OCI-LY7 (cell line): ENCODE measurements around the gene CCNI. TPM values are rescaled to one million over a fixed set of nuclear protein-coding genes. Genes with fewer than 3 reads are reported as not detected.

ENCODE experiments used
- BruUV-seq: library from RNA; stranded (reverse); fragments of 400-500 nt; replicated peaks from 2 replicates; lab custom pipeline; 2021; lab: Mats Ljungman, UMichigan
- CTCF ChIA-PET: fragments of 300-600 bp; sonication (Branson Sonifier 250); formaldehyde crosslinking; loops from one replicate; lab custom pipeline; 2022; ENCODE audit warnings: antibody characterized with exemption; ENCODE audit not compliant: unreplicated experiment; lab: Charles Lee
- POLR2A ChIA-PET: fragments of 300-600 bp; sonication (Branson Sonifier 250); formaldehyde crosslinking; loops from one replicate; lab custom pipeline; 2022; ENCODE audit warnings: antibody characterized with exemption; lab: Charles Lee
- DNase-seq: peaks from one replicate; pipeline ENCODE4 v3.0.0-alpha.2; 2015; ENCODE audit warnings: low spot score
- H2AFZ ChIP-seq: fragments of 200-600 bp; sonication (generic), shearing (Covaris generic); 2 replicates; pipeline ENCODE4 v1.6.1; 2014; ENCODE audit warnings: mild to moderate bottlenecking, antibody characterized with exemption, low read length, moderate library complexity
- H3K27ac ChIP-seq: fragments of 200-600 bp; sonication (generic); 2 replicates; pipeline ENCODE4 v1.5.1; 2014; ENCODE audit warnings: mixed run types, low read depth, mild to moderate bottlenecking, moderate library complexity, low read length, inconsistent platforms; ENCODE audit not compliant: poor library complexity, severe bottlenecking
- H3K36me3 ChIP-seq: fragments of 200-600 bp; sonication (generic); 2 replicates; pipeline ENCODE4 v1.6.1; 2014; ENCODE audit warnings: mild to moderate bottlenecking, antibody characterized with exemption, low read length, moderate library complexity, mixed read lengths; ENCODE audit not compliant: insufficient read depth
- H3K4me1 ChIP-seq: fragments of 200-600 bp; sonication (generic); 2 replicates; pipeline ENCODE4 v1.5.1; 2014; ENCODE audit warnings: mild to moderate bottlenecking, low read length; ENCODE audit not compliant: insufficient read depth, poor library complexity, severe bottlenecking
- H3K4me2 ChIP-seq: fragments of 200-600 bp; sonication (generic); 2 replicates; pipeline ENCODE4 v1.6.1; 2014; ENCODE audit warnings: mild to moderate bottlenecking, low read length
- H3K4me3 ChIP-seq: fragments of 200-600 bp; sonication (generic); 2 replicates; pipeline ENCODE4 v1.5.1; 2014; ENCODE audit warnings: mild to moderate bottlenecking, low read depth, low read length; ENCODE audit not compliant: poor library complexity, severe bottlenecking
- H3K79me2 ChIP-seq: fragments of 200-600 bp; sonication (generic); 2 replicates; pipeline ENCODE4 v1.6.1; 2016; ENCODE audit warnings: low read depth, mild to moderate bottlenecking, low read length, moderate library complexity, mixed read lengths; ENCODE audit not compliant: insufficient read depth
- H3K9me2 ChIP-seq: fragments of 200-600 bp; sonication (generic); 2 replicates; pipeline ENCODE4 v1.6.1; 2016; ENCODE audit warnings: mild to moderate bottlenecking, low read length, mixed read lengths; ENCODE audit not compliant: insufficient read depth
- H3K9me3 ChIP-seq: fragments of 200-600 bp; sonication (generic); 2 replicates; pipeline ENCODE4 v1.6.1; 2014; ENCODE audit warnings: mild to moderate bottlenecking, mixed run types, low read length, mixed read lengths
- H4K20me1 ChIP-seq: fragments of 200-600 bp; sonication (generic); 2 replicates; pipeline ENCODE4 v1.6.1; 2014; ENCODE audit warnings: mild to moderate bottlenecking, antibody characterized with exemption, low read length, moderate library complexity, mixed read lengths; ENCODE audit not compliant: insufficient read depth
- EZH2phosphoT487 ChIP-seq: fragments of 200-600 bp; sonication (generic); IDR thresholded peaks from 2 replicates; pipeline ENCODE4 v1.6.1; 2018; ENCODE audit warnings: low read depth, borderline replicate concordance, mild to moderate bottlenecking, mixed run types, antibody characterized with exemption, low read length, moderate library complexity, mixed read lengths
- intact Hi-C: fragments of 100-400 bp; cut with micrococcal nuclease; formaldehyde crosslinking; loops from one replicate; pipeline ENCODE4 v1.10.0; 2022; ENCODE audit not compliant: unreplicated experiment
- total RNA-seq, 2 experiments: library from RNA; depleted of rRNA in 1 of 2; stranded (reverse); fragments of >200 nt in 1 of 2; shearing (Covaris generic) in 1 of 2; gene quantifications; 2 replicates each; pipeline ENCODE4 v1.2.3, GENCODE V29; 2014 to 2022
- TF ChIP-seq, protein P1 (sequence below): fragments of 200-600 bp; sonication (generic); conservative IDR thresholded peaks from 2 replicates; pipeline ENCODE4 v1.5.1; 2014; ENCODE audit warnings: mild to moderate bottlenecking, antibody characterized with exemption, low read length, moderate library complexity, mixed read lengths

Gene CCNI
- total RNA-seq, 2 experiments from 2014 or later = 105 to 293 TPM

DNA sequence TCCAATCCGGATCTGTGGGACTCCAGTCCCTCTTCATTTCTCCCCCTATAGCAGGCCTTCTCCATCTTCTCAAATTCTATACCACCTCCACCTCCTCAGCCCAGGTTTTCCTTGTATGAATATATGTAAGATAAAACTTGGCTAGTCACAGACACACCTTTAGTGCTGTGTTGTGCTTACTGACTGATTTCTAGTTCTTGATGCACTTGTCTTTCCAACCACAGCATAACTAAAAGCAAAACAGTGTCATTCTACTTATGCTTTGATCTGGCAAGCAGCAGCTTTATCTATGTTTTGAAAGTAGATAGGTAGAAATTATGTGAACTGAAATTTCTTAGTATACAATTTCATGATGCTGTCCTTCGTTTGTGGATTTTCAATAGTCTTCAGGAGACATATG is 47.5 kb downstream of the CCNI start:
- Histone ChIP-seq H3K36me3 (peaks cover 45% of the 10 kb centered on the region), H3K4me1 (no peaks in the 10 kb centered on the region), H3K9me2 (no peaks in the 10 kb centered on the region), H4K20me1 (no peaks in the 10 kb centered on the region), H3K4me2 (no peak overlapping the region), H3K27ac (no peak overlapping the region), H2AFZ (no peak overlapping the region), H3K9me3 (no peaks in the 10 kb centered on the region), H3K4me3 (no peak overlapping the region), H3K79me2 (no peaks in the 10 kb centered on the region)
- no peak for TF ChIP-seq EZH2phosphoT487
- TF ChIP-seq, protein P1, sequence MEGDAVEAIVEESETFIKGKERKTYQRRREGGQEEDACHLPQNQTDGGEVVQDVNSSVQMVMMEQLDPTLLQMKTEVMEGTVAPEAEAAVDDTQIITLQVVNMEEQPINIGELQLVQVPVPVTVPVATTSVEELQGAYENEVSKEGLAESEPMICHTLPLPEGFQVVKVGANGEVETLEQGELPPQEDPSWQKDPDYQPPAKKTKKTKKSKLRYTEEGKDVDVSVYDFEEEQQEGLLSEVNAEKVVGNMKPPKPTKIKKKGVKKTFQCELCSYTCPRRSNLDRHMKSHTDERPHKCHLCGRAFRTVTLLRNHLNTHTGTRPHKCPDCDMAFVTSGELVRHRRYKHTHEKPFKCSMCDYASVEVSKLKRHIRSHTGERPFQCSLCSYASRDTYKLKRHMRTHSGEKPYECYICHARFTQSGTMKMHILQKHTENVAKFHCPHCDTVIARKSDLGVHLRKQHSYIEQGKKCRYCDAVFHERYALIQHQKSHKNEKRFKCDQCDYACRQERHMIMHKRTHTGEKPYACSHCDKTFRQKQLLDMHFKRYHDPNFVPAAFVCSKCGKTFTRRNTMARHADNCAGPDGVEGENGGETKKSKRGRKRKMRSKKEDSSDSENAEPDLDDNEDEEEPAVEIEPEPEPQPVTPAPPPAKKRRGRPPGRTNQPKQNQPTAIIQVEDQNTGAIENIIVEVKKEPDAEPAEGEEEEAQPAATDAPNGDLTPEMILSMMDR = no peak
- POLR2A ChIA-PET = no interaction called here
- CTCF ChIA-PET = interaction anchor here (0.6 kb wide), 1 partner anchor 175 kb away, joined by 3 read pairs; no protein-coding TSS in a partner anchor
- no TSS peak for BruUV-seq
- intact Hi-C loops = no loop called here
- DNase-seq = no peak

DNA sequence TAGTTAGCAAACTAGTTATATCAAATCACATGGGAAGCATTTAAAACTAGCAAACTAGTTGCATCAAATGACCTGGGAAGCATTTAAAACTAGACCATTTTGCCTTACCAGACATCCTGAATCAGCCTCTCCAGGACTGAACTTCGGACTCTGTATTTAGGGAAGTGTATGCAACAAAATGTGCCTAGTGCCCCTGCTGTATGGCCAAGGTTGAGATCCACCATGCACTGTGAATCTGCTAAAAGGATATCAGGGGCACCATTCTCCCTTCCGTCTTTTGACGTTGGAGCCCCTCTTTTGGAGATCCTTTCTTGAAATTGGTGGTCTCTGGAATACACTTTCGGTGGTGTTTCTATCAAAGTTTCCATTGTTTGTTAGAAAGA is 49.5 kb downstream of the CCNI start:
- Histone ChIP-seq H3K4me1 (no peaks in the 10 kb centered on the region), H3K79me2 (no peaks in the 10 kb centered on the region), H3K9me3 (no peaks in the 10 kb centered on the region), H2AFZ (no peak overlapping the region), H3K36me3 (peaks cover 39% of the 10 kb centered on the region; the same call in 1 of the 2 replicates), H3K27ac (no peak overlapping the region), H3K9me2 (no peaks in the 10 kb centered on the region), H3K4me2 (no peak overlapping the region), H4K20me1 (no peaks in the 10 kb centered on the region), H3K4me3 (no peak overlapping the region)
- intact Hi-C loops = no loop called here
- TF ChIP-seq, protein P1 = no peak
- no peak for TF ChIP-seq EZH2phosphoT487
- POLR2A ChIA-PET = no interaction called here
- no peak for DNase-seq
- no TSS peak for BruUV-seq
- CTCF ChIA-PET = no interaction called here

DNA sequence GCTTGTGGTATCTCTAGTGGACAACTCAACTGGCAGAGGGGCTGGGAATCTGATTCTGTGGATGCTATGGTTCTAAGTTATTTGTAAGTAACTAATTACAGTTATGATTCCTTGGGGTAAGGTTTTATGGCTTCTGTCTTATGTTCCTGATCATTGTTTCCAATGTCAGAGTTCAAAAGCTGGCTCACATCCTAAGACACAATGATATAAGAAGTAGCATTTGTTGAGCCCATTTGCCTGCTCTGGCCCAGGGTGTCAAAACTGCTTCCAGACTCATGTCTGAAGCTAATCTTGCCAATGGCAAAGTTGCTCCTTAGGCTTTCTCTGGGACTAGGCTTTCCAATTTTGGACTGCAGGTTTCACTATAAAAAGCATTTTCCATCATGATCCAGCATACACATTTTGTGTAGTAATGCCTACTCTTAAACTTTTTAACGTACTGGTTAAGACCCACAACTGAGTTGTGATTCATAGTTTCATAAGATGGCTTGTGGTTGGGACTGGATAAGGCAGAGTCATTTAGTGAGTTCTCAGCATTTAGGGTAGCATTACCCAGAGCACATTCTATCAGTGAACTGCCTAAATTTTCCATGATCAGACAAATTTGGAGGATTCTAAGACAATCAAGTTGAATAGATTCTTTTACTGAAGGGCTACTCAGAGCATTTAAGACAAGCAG is 50.0 kb downstream of the CCNI start:
- Histone ChIP-seq H4K20me1 (no peaks in the 10 kb centered on the region), H3K36me3 (peaks cover 36% of the 10 kb centered on the region; the same call in 1 of the 2 replicates), H2AFZ (no peak overlapping the region), H3K4me2 (no peak overlapping the region), H3K27ac (no peak overlapping the region), H3K4me1 (no peaks in the 10 kb centered on the region), H3K9me3 (no peaks in the 10 kb centered on the region), H3K79me2 (no peaks in the 10 kb centered on the region), H3K9me2 (no peaks in the 10 kb centered on the region), H3K4me3 (no peak overlapping the region)
- BruUV-seq = no TSS peak
- DNase-seq = no peak
- ChIA-PET POLR2A (interaction anchor here (0.7 kb wide), 1 partner anchor 431 kb away, joined by 3 read pairs; no protein-coding TSS in a partner anchor), CTCF (no interaction called here)
- TF ChIP-seq, protein P1 = no peak
- no peak for TF ChIP-seq EZH2phosphoT487
- intact Hi-C loops = no loop called here
